Activated CD8-positive, alpha-beta T cell treated with anti-CD3 and anti-CD28 coated beads, Interleukin-2, amount 10 ng/mL, durations not matched to agents 7 days and 5 days (primary cell): ENCODE measurements around the gene MFAP2. TPM values are rescaled to one million over a fixed set of nuclear protein-coding genes. Genes with fewer than 3 reads are reported as not detected.

Experiments used
- total RNA-seq, 2 experiments: library from RNA; stranded (reverse); gene quantifications; one replicate each; pipeline ENCODE4 v1.2.3, GENCODE V29; 2021

MFAP2 gene
- total RNA-seq, 2 experiments from 2014 or later, result not detected

Other genes starting within 250 kb of the MFAP2 start
- 1,000 to 10,000 TPM; 1,730 to 2,232 TPM for gene RNU1-4, start 240.1 kb downstream of the MFAP2 start, total RNA-seq
- 1,000 to 10,000 TPM; 1,730 to 2,232 TPM for gene RNU1-2, start 84.6 kb downstream of the MFAP2 start, total RNA-seq
- gene CROCC, start 58.7 kb downstream of the MFAP2 start, total RNA-seq, result 10 to 100 TPM; 31.7 to 33.1 TPM
- gene ATP13A2, start 31.3 kb upstream of the MFAP2 start, total RNA-seq, result 10 to 100 TPM; 42.7 to 51.4 TPM
- 100 to 1,000 TPM in 1 of 2 experiments, 10 to 100 TPM in 1; 90.4 to 101 TPM for gene SDHB, start 73.4 kb upstream of the MFAP2 start, total RNA-seq
- not detected for gene PADI2, start 138.8 kb upstream of the MFAP2 start, total RNA-seq
- gene PADI1, start 224.5 kb upstream of the MFAP2 start, total RNA-seq, result not detected